IPS-18c (cell line): Measurements from ENCODE around the gene GNB1L.
"Not testable (repeated sequence)": the region's sequence is repeated elsewhere in the genome, so short reads cannot be mapped to it uniquely, and the experiment has no call there.

Experiments used
- H3K4me3 ChIP-seq: 2 replicates; pipeline ENCODE4 v1.7.0; 2013; ENCODE audit warnings: low read depth, mild to moderate bottlenecking, low read length, moderate library complexity; ENCODE audit not compliant: insufficient read depth
- H3K9me3 ChIP-seq: one replicate; pipeline ENCODE4 v1.6.1; 2013; ENCODE audit warnings: mild to moderate bottlenecking, low read length, moderate library complexity; ENCODE audit not compliant: control insufficient read depth, insufficient read depth

Gene GNB1L

GRCh38 chr22:19842393-19843106, 12.1 kb downstream of the GNB1L start:
- no peak overlapping the region for H3K4me3 ChIP-seq

GRCh38 chr22:19841641-19842392, 12.9 kb downstream of the GNB1L start:
- Histone ChIP-seq H3K9me3 (no peaks in the 10 kb centered on the region), H3K4me3 (no peak overlapping the region)

More at GRCh38 chr22:19842393-19843106, 12.1 kb downstream of the GNB1L start:
- H3K9me3 ChIP-seq = peaks cover 2% of the 10 kb centered on the region

DNA sequence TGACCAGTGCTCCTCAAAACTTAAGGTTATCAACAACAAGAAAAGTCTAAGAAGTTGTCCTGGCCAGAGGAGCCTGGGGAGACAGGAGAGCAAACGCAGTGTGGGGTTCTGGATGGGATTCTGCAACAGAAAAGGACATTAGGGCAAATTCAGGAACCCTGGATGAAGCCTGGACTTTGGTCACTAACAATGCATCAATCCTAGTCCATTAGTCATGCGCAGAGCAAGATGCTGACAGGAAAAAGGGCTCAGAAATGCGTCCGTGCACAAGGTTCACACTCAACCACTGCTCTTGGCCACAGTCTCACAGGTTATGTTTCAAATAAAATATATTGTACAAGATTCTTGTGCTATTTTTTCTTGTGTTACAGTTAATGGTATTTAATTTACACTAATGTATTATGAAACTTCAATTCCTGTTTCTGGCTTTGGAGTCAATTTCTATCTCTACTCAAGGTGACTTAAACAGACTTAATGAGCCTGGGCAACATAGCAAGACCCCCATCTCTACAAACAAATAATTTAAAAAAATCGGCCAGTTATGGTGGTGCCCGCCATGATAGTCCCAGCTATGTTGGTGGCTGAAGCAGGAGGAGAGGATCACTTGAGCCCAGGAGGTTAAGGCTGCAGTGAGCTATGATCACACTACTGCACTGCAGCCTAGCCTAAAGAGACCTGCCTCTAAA, 13.6 kb downstream of the GNB1L start:
- no peak overlapping the region for H3K4me3 ChIP-seq

DNA sequence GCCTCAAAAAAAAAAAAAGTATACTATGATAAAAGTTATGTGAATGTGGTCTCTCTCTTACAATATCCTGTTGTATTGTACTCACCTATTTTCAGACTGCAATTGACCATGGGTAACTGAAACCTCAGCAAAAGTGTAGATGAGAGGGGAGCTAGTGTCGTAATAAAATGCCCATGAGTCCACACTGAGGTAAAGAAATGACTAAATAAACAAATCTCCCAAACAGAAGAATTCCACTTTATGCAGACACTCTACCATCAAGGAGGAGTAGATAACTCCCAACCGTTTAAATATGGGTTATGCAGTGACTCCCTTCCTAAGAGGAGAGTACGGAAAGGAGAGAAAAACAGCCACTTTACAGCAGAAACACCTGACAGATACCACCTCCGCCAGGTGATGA, 14.6 kb downstream of the GNB1L start:
- H3K4me3 ChIP-seq = no peak overlapping the region
- no peaks in the 10 kb centered on the region for H3K9me3 ChIP-seq

More for the DNA sequence above, 13.6 kb downstream of the GNB1L start:
- H3K9me3 ChIP-seq = no peaks in the 10 kb centered on the region

- Histone ChIP-seq H3K4me3 (no peak overlapping the region), H3K9me3 (no peaks in the 10 kb centered on the region)
Measured at GRCh38 chr22:19837915-19838314, 16.8 kb downstream of the GNB1L start.

GRCh38 chr22:19836512-19836911, 18.2 kb downstream of the GNB1L start:
- no peak overlapping the region for H3K4me3 ChIP-seq
- no peaks in the 10 kb centered on the region for H3K9me3 ChIP-seq

DNA sequence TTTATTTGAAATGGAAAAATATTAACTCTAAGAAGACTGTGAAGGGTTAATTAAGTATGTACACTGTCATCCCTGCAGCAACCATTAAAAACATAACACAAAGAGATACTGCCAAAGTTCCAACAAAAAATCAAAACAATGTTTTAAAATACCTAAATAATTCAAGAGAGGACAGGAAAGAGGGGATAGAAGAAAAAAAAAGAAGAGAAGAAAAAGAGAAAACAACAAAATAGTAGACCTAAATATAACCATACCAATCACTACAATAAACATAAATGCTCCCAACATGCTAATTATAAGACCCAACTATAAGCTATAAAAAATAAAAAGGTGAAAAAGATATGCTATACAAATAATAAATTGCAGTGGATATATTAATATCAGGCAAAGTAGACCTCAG, 20.1 kb downstream of the GNB1L start:
- no peak overlapping the region for H3K4me3 ChIP-seq
- H3K9me3 ChIP-seq = no peaks in the 10 kb centered on the region

DNA sequence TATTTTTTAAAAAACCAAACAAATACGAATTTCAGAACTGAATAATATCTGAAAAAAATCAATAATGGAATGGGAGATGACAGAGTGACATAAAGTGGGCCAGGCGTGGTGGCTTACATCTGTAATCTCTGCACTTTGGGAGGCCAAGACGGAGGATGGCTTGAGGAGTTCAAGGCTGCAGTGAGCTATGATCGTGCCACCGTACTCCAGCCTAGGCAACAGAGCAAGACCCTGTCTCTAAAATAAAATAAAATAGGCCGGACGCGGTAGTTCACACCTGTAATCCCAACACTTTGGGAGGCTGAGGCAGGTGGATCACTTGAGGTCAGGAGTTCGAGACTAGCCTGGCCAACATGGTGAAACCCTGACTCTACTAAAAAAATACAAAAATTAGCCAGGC, 21.3 kb downstream of the GNB1L start:
- not testable (repeated sequence) for H3K9me3 ChIP-seq, H3K4me3 ChIP-seq

DNA sequence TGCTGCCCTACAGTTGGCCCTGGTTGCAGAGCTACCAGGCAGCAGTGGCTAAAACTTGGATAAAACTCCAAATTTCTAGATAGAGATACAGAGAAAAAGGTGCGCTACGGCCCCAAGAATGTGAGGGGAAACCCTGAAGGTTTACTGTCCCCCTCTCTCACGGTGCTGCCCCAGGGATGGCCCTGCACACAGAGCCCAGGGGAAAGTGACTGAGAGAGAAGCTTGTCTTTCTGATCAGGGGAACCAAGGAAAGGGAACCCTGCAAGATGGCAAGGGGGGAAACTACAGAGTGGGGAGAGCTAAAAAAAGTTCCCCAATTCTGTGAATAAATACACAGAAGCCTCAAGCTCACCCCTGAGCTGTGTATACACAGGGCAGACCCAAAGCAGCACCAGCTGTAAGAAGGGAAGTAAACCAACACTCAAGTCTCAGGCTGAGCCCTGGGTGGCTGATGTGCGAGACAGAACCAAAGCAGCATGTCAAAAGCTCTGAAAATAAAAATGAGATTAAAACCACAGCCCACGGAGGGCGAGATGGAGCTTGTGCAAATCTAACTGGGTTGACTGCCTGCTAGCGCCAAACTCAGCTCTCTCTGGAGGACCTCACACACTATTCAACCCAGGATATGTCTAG, 22.1 kb downstream of the GNB1L start:
- no peak overlapping the region for H3K4me3 ChIP-seq
- H3K9me3 ChIP-seq = no peaks in the 10 kb centered on the region

- not testable (repeated sequence) for H3K9me3 ChIP-seq, H3K4me3 ChIP-seq
Measured at GRCh38 chr22:19831979-19832378, 22.7 kb downstream of the GNB1L start.

DNA sequence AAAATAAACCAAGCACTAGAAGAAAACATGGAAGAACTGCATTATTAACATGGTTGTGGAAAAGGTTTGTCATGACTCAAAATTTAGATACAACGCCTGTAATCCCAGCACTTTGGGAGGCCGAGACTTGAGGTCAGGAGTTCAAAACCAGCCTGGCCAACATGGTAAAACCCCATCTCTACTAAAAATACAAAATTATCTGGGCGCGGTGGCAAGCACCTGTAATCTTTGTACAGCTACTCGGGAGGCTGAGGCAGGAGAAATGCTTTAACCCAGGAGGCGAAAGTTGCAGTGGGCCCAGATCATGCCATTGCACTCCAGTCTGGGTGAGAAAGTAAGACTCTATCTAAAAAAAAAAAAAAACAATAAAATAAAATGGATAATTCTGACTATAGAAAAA, 23.7 kb downstream of the GNB1L start:
- H3K4me3 ChIP-seq = no peak overlapping the region
- no peaks in the 10 kb centered on the region for H3K9me3 ChIP-seq

DNA sequence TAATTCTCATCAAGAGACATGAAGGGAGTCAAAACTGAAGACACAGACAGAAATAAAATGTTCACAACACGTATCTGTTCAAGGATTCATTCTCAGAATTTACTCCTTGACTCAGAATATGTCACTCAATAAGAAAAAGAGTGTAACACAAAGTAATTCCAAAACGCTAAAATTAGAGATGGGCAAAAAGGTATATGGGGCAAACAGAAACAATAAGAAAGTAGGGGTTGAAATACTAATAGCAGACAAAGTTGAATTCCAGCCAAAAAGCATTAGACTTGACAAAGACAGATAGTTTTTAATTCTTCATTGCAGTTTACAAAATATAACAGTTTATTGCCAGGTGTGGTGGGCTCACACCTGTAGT, 26.7 kb downstream of the GNB1L start:
- no peaks in the 10 kb centered on the region for H3K9me3 ChIP-seq
- no peak overlapping the region for H3K4me3 ChIP-seq

GRCh38 chr22:19827341-19828034, 27.2 kb downstream of the GNB1L start:
- Histone ChIP-seq H3K9me3 (no peaks in the 10 kb centered on the region), H3K4me3 (no peak overlapping the region)

GRCh38 chr22:19826619-19826950, 28.1 kb downstream of the GNB1L start:
- H3K4me3 ChIP-seq = no peak overlapping the region
- H3K9me3 ChIP-seq = no peaks in the 10 kb centered on the region

GRCh38 chr22:19825904-19826618, 28.6 kb downstream of the GNB1L start:
- Histone ChIP-seq H3K4me3 (no peak overlapping the region), H3K9me3 (no peaks in the 10 kb centered on the region)

- no peaks in the 10 kb centered on the region for H3K9me3 ChIP-seq
- H3K4me3 ChIP-seq = no peak overlapping the region
Measured at GRCh38 chr22:19824926-19825339, 29.7 kb downstream of the GNB1L start.
